IgD-negative memory B cell (primary cell): ENCODE results near the gene ZNF436. TPM values are rescaled to one million over a fixed set of nuclear protein-coding genes. Genes with fewer than 3 reads are reported as not detected.

Source experiments
- H3K27ac Mint-ChIP-seq, 3 donors: one replicate each; pipeline ENCODE4 v1.8.0; 2020 to 2022; ENCODE audit warnings: mild to moderate bottlenecking in 3 of 3, mixed read lengths in 3 of 3, moderate library complexity in 1 of 3
- H3K27me3 Mint-ChIP-seq: one replicate; pipeline ENCODE4 v1.8.0; 2021; ENCODE audit warnings: mixed read lengths
- H3K36me3 Mint-ChIP-seq: one replicate; pipeline ENCODE4 v1.8.0; 2020; ENCODE audit warnings: mild to moderate bottlenecking, mixed read lengths
- H3K4me1 Mint-ChIP-seq, 3 donors: one replicate each; pipeline ENCODE4 v1.8.0; 2020 to 2022; ENCODE audit warnings: mixed read lengths in 3 of 3, mild to moderate bottlenecking in 1 of 3
- H3K4me3 Mint-ChIP-seq, 4 donors: one replicate each; pipeline ENCODE4 v1.8.0; 2020 to 2022; ENCODE audit warnings: mild to moderate bottlenecking in 4 of 4, mixed read lengths in 4 of 4, moderate library complexity in 3 of 4
- H3K9me3 Mint-ChIP-seq, 3 donors: one replicate each; pipeline ENCODE4 v1.8.0; 2020 to 2021; ENCODE audit warnings: mixed read lengths in 3 of 3, mild to moderate bottlenecking in 1 of 3
- polyA plus RNA-seq: library from polyadenylated mRNA; unstranded; fragments of 300-500 nt; fragmentation: Illumina TruSeq; gene quantifications from one replicate; pipeline ENCODE4 v1.2.3, GENCODE V29; 2021

The ZNF436 gene
- polyA plus RNA-seq, 1 donor from 2014 or later: 2.5 TPM

DNA sequence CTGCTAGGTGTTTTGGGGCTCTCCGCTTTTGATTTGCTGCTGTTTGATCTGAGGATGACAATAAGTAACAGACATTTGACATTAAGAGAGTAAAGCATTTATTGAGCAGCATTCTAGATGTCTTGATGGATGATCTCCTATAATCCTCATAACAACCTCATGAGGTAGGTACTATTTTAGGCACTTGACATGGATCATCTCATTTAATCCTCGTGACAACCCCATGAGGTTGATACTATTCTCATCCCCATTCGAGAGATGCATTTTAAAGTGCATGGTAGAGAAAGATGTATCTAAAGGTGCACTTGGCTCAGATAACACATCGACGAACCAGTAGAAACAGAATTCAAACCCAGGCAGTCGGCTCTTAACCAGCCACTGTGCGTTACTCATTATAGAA lies 28.3 kb upstream of the ZNF436 start:
- no peaks in the 10 kb centered on the region for H3K9me3 Mint-ChIP-seq
- no peaks in the 10 kb centered on the region for H3K36me3 Mint-ChIP-seq
- no peak overlapping the region for H3K27ac Mint-ChIP-seq
- H3K27me3 Mint-ChIP-seq: peaks cover 2% of the 10 kb centered on the region
- H3K4me3 Mint-ChIP-seq: no peak overlapping the region
- H3K4me1 Mint-ChIP-seq: no peaks in the 10 kb centered on the region

DNA sequence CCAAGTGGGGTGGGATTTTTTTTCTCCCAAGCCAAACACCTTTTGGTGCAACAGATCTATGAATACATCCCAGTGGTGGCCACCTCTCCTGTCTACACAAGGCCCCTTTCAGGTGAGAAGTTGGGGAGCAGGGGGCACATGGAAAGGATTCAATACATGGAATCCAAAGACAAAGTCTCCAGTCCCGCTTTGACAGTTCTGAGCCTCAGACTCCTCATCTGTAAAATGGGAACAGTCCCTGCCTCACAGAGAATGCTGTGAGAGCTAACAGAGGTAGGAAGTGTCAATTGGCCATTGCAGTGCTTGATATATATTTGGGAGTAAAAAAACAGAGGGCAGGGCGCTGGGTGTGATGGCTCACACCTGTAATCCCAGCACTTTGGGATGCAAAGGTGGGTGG lies 26.7 kb upstream of the ZNF436 start:
- H3K4me3 Mint-ChIP-seq: no peak overlapping the region
- H3K27me3 Mint-ChIP-seq: peaks cover 2% of the 10 kb centered on the region
- H3K4me1 Mint-ChIP-seq: no peaks in the 10 kb centered on the region
- H3K27ac Mint-ChIP-seq: no peak overlapping the region
- H3K9me3 Mint-ChIP-seq: no peaks in the 10 kb centered on the region
- H3K36me3 Mint-ChIP-seq: no peaks in the 10 kb centered on the region

DNA sequence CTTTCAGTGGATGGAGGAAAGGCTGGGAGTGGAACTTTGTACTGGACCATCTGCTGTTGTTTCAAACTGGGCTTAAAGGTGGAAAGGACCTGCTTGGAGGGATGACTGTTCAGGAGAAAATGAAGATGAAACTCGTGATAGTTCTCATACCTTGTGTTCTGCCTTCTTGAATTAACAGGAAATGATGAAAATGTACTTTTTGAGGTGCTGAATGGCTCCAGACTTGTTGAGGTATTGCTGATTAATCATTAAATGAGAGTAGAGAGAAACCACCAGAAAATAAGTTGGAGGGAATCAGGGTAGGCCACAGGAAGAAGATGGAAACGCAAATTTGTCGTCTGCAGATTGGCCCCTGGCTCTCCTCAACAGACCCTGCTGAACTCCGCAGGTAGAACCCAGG lies 26.2 kb upstream of the ZNF436 start:
- Mint-ChIP-seq H3K9me3 (no peaks in the 10 kb centered on the region), H3K27me3 (peaks cover 2% of the 10 kb centered on the region), H3K4me3 (no peak overlapping the region), H3K4me1 (no peaks in the 10 kb centered on the region), H3K36me3 (no peaks in the 10 kb centered on the region), H3K27ac (no peak overlapping the region)

DNA sequence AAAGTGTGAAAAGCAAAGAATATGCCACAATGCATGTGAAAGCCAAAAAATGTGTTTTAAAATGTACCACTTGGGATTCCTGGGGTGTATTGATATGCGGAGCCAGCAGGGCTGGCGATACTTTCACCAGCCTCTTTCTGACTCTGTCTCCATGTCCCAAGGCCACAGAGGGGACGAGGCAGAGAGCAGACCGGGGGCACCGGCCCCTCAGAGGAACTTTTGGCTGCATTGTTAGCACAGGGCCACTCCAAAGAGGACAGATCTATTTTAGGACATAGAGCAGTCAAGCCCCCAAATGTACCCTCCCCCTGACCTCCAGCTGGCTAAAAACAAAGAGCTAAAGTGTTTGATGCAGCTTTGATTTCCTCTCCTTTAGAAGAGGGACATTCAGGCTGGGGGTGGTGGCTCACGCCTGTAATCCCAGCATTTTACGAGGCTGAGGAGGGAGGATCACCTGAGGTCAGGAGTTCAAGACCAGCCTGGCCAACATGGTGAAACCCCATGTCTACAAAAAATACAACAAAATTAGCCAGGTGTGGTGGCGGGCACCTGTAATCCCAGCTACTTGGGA lies 25.6 kb upstream of the ZNF436 start:
- H3K4me1 Mint-ChIP-seq: no peaks in the 10 kb centered on the region
- H3K4me3 Mint-ChIP-seq: no peak overlapping the region
- no peaks in the 10 kb centered on the region for H3K36me3 Mint-ChIP-seq

DNA sequence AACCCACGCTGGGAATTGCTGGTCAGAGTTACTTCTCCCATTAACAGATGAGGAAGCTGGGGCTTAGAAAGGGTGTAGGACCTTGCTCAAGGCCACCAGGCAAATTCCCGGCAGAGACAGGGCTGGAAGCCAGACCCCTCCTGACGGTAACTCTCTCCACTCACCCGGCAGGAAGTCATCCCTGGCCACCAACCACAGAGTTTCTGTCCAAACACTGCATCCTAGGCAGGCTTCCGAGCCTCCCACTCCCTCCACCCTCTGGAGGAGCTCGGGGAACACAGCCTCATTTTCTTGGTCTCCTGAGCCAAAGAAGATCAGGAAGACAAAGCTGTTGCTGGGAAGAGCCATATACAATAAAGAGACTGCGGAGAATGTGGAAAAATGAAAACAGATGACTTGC lies 25.0 kb upstream of the ZNF436 start:
- Mint-ChIP-seq H3K27me3 (peaks cover 7% of the 10 kb centered on the region), H3K36me3 (no peaks in the 10 kb centered on the region)

More for the DNA sequence above, 25.6 kb upstream of the ZNF436 start:
- no peaks in the 10 kb centered on the region for H3K9me3 Mint-ChIP-seq
- no peak overlapping the region for H3K27ac Mint-ChIP-seq
- H3K27me3 Mint-ChIP-seq: peaks cover 6% of the 10 kb centered on the region

DNA sequence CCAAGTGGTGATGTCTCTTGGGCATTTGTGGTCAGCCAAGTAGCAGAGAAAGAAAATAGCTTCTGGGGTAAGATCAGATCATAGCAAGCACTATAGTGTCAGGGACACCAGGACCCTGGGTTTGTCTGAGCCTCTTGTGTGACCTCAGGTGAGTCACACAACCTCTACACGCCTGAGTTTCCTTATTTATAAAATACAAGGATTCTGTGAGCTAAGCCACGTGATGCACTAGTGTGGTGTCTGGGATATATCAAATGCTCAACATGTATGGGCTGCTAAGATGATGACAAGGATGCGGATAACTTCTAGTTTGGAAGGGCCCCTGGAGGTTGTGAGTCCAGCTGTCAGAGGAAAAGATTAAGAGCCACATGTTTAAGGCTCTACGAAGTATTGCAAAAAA lies 24.5 kb upstream of the ZNF436 start:
- H3K4me3 Mint-ChIP-seq: no peak overlapping the region
- no peak overlapping the region for H3K27ac Mint-ChIP-seq
- no peaks in the 10 kb centered on the region for H3K36me3 Mint-ChIP-seq
- no peaks in the 10 kb centered on the region for H3K4me1 Mint-ChIP-seq
- H3K9me3 Mint-ChIP-seq: no peaks in the 10 kb centered on the region
- peaks cover 7% of the 10 kb centered on the region for H3K27me3 Mint-ChIP-seq

More for the DNA sequence above, 25.0 kb upstream of the ZNF436 start:
- no peaks in the 10 kb centered on the region for H3K9me3 Mint-ChIP-seq
- H3K4me1 Mint-ChIP-seq: no peaks in the 10 kb centered on the region
- H3K27ac Mint-ChIP-seq: no peak overlapping the region
- no peak overlapping the region for H3K4me3 Mint-ChIP-seq

DNA sequence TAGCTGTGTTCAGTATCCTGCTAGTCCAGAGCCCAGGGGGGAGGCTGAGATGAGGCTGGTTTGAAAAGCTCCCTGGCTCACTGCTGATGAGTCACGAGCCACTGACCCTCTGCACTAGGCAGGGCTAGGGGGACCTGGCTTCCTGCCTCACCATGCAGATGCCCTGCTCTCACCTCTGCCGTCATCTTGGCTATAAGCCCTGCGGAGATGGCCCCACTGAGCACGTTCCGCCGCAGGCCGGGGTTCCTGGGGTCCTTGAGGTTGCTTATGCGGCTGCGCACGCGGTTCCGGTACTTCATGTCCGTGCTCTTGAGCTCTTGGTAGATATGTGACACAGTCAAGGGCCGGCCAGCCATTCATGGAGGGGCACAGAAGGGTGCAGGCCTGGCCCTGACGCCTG lies 24.1 kb upstream of the ZNF436 start:
- no peak overlapping the region for H3K27ac Mint-ChIP-seq
- no peaks in the 10 kb centered on the region for H3K9me3 Mint-ChIP-seq
- H3K36me3 Mint-ChIP-seq: no peaks in the 10 kb centered on the region
- H3K27me3 Mint-ChIP-seq: peaks cover 7% of the 10 kb centered on the region
- no peaks in the 10 kb centered on the region for H3K4me1 Mint-ChIP-seq
- no peak overlapping the region for H3K4me3 Mint-ChIP-seq

DNA sequence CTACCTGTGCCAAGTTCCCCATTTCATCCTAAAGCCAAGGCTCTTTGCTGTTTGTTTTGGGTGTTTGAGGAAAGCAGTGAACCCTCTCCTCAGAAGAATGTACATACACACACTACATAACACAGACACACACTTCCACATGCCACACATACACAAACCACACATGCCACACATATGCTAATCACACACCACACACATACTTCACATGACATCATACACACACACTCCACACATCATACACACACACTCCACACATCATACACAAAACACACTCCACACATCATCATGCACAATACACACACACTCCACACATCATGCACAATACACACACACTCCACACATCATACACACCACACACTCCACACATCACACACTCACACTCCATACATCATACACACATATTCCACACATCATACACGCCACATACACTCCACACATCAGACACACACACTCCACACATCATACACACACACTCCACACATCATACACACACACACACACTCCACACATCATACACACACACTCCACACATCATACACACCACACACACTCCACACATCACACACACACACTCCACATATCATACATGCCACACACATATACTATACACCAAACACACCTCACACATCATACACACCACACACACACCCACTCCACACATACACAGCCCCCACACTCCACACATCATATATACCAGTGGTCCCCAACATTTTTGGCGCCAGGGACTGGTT lies 22.7 kb upstream of the ZNF436 start:
- Mint-ChIP-seq H3K4me3 (no peak overlapping the region), H3K36me3 (no peaks in the 10 kb centered on the region), H3K4me1 (no peaks in the 10 kb centered on the region), H3K27ac (no peak overlapping the region), H3K9me3 (peaks cover 0 to under 1% (median 0%) of the 10 kb centered on the region in 3 donors), H3K27me3 (peaks cover 7% of the 10 kb centered on the region)

DNA sequence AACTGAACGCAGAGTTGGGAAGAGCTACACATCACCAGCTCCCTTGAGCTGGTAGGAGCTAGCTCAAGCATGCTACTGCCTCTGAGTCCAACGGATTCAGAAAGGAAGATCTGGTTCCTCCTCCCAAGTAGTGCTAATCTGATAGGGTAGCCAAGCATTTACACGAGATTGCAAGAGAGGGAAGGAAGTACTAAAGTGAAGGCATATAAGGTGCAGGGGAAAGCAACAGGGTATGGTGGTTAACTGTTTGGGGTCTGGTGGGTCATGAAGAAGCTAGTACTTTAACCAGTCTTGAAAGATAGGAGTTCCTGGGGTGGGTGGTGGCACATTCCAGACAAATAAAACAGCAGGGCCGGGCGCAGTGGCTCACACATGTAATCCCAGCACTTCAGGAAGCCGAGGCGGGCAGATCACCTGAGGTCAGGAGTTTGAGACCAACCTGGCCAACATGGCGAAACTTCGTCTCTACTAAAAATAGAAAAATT lies 20.2 kb upstream of the ZNF436 start:
- Mint-ChIP-seq H3K4me1 (peaks cover 0 to 2% (median 0%) of the 10 kb centered on the region in 3 donors), H3K27me3 (peaks cover 5% of the 10 kb centered on the region), H3K36me3 (no peaks in the 10 kb centered on the region), H3K4me3 (no peak overlapping the region), H3K9me3 (peaks cover 0 to 2% (median 0%) of the 10 kb centered on the region in 3 donors), H3K27ac (no peak overlapping the region)

DNA sequence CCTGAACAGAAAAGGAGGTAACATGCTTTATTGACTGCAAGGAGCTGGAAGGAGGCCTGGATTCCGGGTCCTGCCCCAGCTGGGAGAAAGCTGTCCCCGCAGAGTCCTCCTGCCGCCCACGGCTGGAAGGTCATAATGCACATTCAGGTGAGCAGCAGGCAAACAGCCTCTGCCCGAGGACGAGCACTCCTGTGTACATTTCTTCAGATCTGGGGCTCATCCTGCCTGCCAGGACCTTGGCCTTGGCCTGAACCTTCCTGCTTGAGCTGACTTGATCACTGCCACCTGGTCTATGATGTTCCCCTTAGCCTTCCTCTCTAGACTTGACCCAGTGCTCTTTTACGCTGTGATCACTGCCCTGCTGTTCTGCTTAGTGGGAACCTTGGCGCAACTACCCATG lies 17.9 kb upstream of the ZNF436 start:
- no peaks in the 10 kb centered on the region for H3K36me3 Mint-ChIP-seq
- H3K27ac Mint-ChIP-seq: no peak overlapping the region
- no peak overlapping the region for H3K4me3 Mint-ChIP-seq
- H3K4me1 Mint-ChIP-seq: peaks cover 0 to 3% (median 0%) of the 10 kb centered on the region in 3 donors
- H3K9me3 Mint-ChIP-seq: peaks cover 0 to 2% (median 0%) of the 10 kb centered on the region in 3 donors
- peaks cover 5% of the 10 kb centered on the region for H3K27me3 Mint-ChIP-seq

DNA sequence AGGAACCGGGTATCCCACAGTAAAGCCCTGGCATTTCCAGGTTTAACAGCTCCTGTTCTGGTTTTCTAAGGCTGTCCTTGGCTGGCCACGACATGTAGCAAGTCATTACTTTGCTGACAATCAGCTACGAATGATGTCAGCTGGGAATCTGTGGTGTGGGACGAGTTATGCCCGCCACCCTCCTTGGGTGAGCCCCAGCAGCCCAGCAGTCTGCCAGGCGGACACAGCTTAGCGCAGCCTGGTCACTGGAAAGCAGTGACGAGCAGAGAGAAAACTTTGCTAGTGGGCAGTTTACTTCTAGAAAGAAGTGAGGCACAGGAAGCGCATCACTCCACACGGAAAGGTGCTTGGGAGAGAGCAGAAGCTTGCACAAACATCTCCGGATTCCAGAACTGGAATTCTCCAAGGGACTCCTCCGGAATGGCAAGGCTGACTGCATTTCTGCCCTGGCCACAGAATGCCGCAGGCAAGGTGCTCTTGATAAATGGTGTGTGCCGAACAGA lies 15.5 kb upstream of the ZNF436 start:
- Mint-ChIP-seq H3K36me3 (no peaks in the 10 kb centered on the region), H3K4me1 (peaks cover 7% of the 10 kb centered on the region in 3 donors), H3K4me3 (no peak overlapping the region), H3K9me3 (peaks cover 0 to 2% (median 0%) of the 10 kb centered on the region in 3 donors), H3K27ac (no peak overlapping the region), H3K27me3 (peaks cover 2% of the 10 kb centered on the region)

DNA sequence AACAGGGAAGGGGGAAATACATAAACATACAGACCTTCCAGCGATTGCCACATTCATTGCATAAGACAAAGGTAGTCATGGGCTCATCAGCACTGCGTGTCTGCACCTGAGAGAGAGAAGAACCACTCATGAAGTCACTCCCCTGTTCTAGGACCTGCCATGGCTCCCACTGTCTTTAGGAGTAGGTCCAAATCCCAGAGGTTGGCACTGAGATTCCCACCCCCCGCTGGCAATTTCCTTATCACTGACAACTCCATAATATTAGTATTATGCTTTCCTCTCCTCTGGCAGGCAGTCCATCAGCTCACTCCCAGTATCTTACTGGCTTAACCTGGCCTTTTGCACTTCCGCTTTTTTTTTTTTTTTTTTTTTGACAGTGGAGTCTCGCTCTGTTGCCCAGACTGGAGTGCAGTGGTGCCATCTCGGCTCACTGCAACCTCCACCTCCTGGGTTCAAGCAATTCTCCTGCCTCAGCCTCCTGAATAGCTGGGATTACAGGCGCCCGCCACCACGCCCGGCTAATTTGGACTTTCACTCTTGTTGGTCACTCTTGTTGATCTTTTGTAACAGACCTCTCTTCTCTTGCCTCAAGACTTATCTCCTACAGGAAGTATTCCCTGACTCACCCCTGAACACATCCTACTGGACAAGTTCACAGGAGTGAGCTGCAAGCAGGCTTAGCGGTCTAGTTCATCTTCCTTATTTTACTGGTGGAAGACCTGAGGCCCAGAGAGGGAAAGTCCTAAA lies 14.8 kb upstream of the ZNF436 start:
- Mint-ChIP-seq H3K4me1 (peaks cover 7% of the 10 kb centered on the region in 3 donors), H3K27ac (no peak overlapping the region), H3K9me3 (peaks cover 0 to 2% (median 0%) of the 10 kb centered on the region in 3 donors), H3K27me3 (no peaks in the 10 kb centered on the region), H3K4me3 (no peak overlapping the region), H3K36me3 (no peaks in the 10 kb centered on the region)

DNA sequence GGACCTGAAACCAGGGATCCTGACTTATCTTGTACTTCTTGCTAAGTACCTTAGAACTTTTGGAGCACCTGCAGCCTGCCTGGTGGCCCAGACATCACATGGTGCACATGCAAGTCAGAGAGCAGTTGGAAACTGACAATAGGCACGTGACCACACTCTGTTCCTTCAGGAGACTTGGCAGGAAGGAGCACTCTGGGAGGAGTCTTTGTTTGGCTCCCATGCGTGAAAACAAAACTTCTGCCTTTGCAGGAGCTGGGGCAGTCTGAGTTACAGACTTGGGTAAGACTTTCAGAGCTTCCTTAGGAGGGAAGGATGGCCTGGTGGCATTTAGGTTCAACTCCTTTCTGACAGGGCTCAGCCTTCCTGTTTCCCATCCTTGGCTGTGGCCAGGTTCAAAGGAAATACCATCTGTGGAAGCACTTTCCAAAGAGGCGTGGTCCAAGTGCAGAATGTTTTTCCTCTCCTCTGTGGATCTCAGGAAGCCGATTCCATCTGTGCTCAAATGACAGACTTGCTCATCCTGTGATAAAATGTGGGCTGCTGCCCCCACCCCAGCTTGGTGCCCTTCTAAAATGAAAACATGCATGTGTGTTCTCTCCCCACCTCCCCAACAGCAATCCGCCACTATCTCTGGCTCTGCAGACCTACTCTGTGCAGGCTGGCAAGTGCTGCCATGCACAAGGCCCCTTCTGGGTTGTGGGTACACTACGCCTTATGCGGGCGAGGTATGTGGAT lies 14.1 kb upstream of the ZNF436 start:
- H3K27ac Mint-ChIP-seq: no peak overlapping the region
- H3K9me3 Mint-ChIP-seq: peaks cover 0 to 2% (median 0%) of the 10 kb centered on the region in 3 donors
- H3K36me3 Mint-ChIP-seq: no peaks in the 10 kb centered on the region
- H3K4me1 Mint-ChIP-seq: peaks cover 7% of the 10 kb centered on the region in 3 donors
- no peaks in the 10 kb centered on the region for H3K27me3 Mint-ChIP-seq
- no peak overlapping the region for H3K4me3 Mint-ChIP-seq

DNA sequence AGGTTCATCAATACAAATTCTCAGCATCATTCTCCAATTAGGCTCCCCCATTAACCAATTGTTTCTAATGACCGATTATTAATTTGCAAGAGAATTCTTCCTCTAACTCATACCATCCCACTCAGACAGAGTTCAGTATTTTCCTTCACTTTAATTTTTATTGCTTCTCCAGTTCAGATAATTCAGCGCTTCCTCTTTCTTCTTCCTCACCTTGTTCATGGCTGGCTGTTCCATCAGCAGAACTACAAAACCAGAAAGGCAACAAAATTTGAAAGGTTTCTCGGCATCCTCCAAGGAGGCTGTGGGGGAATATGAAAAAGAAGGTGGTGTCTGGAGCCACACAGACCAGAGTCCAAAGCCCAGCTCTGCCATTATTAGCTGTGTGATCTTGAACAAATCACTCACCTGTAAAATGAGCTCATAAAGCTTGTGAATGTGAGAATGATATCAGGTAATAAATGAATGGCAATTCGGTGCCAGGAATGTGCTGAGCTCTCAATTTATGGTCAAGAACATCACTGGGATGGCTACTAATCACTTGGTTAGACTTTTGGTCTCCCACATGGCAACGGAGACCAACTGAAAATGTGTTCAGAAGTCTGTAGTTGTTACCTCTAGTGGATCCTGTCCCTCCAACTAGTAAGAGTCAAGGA lies 11.7 kb upstream of the ZNF436 start:
- peak overlapping the region; percentile 20 to 49 (median 30) for H3K27ac Mint-ChIP-seq
- no peaks in the 10 kb centered on the region for H3K36me3 Mint-ChIP-seq
- peaks cover 8 to 13% (median 12%) of the 10 kb centered on the region in 3 donors for H3K4me1 Mint-ChIP-seq
- H3K4me3 Mint-ChIP-seq: no peak overlapping the region
- H3K9me3 Mint-ChIP-seq: no peaks in the 10 kb centered on the region
- H3K27me3 Mint-ChIP-seq: peaks cover 6% of the 10 kb centered on the region
